Measurements from ENCODE around the gene SLC30A4.

The SLC30A4 gene

GRCh38 chr15:45449395-45449794 is 73.2 kb downstream of the SLC30A4 start:
- DNase-seq, result no peak

GRCh38 chr15:45448066-45448915 is 74.3 kb downstream of the SLC30A4 start:
- no peak for DNase-seq

GRCh38 chr15:45443645-45444044 is 78.9 kb downstream of the SLC30A4 start:
- DNase-seq, result no peak

- DNase-seq, result no peak
Observed at GRCh38 chr15:45442507-45443135, 79.9 kb downstream of the SLC30A4 start.

GRCh38 chr15:45441686-45442085 is 80.9 kb downstream of the SLC30A4 start:
- no peak for DNase-seq

GRCh38 chr15:45441036-45441435 is 81.5 kb downstream of the SLC30A4 start:
- no peak for DNase-seq

- DNase-seq, result no peak
Observed at GRCh38 chr15:45439521-45440260, 82.9 kb downstream of the SLC30A4 start.

- no peak for DNase-seq
Observed at GRCh38 chr15:45435124-45435903, 87.2 kb downstream of the SLC30A4 start.

- no peak for DNase-seq
Observed at GRCh38 chr15:45434078-45434567, 88.4 kb downstream of the SLC30A4 start.

- DNase-seq, result no peak
Observed at GRCh38 chr15:45431511-45431910, 91.0 kb downstream of the SLC30A4 start.

- peak in 1 of 2 experiments; percentile 20 for DNase-seq
Observed at GRCh38 chr15:45429941-45430792, 92.4 kb downstream of the SLC30A4 start.

Data from SW 1271 (cell line).